Measurements from ENCODE around the gene CCDC27. TPM values are rescaled to one million over a fixed set of nuclear protein-coding genes. Genes with fewer than 3 reads are reported as not detected.

The CCDC27 gene
- total and polyA plus RNA-seq, 2 of the 13 experiments (the other 11 are each of a cell fraction or from before 2014, with no cell fraction given), result not detected

GRCh38 chr1:3717715-3718601 is 34.3 kb upstream of the CCDC27 start (continued):
- peak; percentile 90; the same call in 1 of the 2 replicates for TF ChIP-seq ZBTB44 (CRISPR knock-in tag; IDR thresholded peaks at IDR 0.05)
- no peak for TF ChIP-seq TBL1XR1 (IDR thresholded peaks at IDR 0.05; ENCODE audit: borderline replicate concordance, low read length, partially characterized antibody)
- TF ChIP-seq KMT2B (CRISPR knock-in tag; IDR thresholded peaks at IDR 0.05), result 0 out of 2 replicates have a peak, but pooled peaks have one; percentile 32
- no peak for TF ChIP-seq MED13 (CRISPR knock-in tag; IDR thresholded peaks at IDR 0.05)
- 0 out of 2 replicates have a peak, but pooled peaks have one; percentile 32 for TF ChIP-seq ZNF792 (CRISPR knock-in tag; IDR thresholded peaks at IDR 0.05)
- no peak for TF ChIP-seq TRIM24 (CRISPR knock-in tag; IDR thresholded peaks at IDR 0.05)
- no peak for TF ChIP-seq TOPORS (CRISPR knock-in tag; IDR thresholded peaks at IDR 0.05)
- no peak for TF ChIP-seq PAXIP1 (CRISPR knock-in tag; conservative IDR thresholded peaks at IDR 0.05)
- TF ChIP-seq ZFP82 (CRISPR knock-in tag; IDR thresholded peaks at IDR 0.05; ENCODE audit: borderline replicate concordance), result no peak
- no peak for TF ChIP-seq ZNF672 (CRISPR knock-in tag; IDR thresholded peaks at IDR 0.05)
- no peak for TF ChIP-seq CHCHD3 (CRISPR knock-in tag; IDR thresholded peaks at IDR 0.05)
- TF ChIP-seq SOX5 (CRISPR knock-in tag; IDR thresholded peaks at IDR 0.05; ENCODE audit: borderline replicate concordance), result peak; percentile 18; the same call in 1 of the 2 replicates
- TF ChIP-seq HNRNPLL (IDR thresholded peaks at IDR 0.05; ENCODE audit: low read depth, low read length, poor library complexity, severe bottlenecking), result peak; percentile 23
- TF ChIP-seq POGK (CRISPR knock-in tag; conservative IDR thresholded peaks at IDR 0.05), result peak; percentile 62; the same call in 1 of the 2 replicates
- no peak for TF ChIP-seq BCLAF1 (IDR thresholded peaks at IDR 0.05)
- 0 out of 2 replicates have a peak, but pooled peaks have one; percentile 30 for TF ChIP-seq ZNF879 (CRISPR knock-in tag; IDR thresholded peaks at IDR 0.05)
- TF ChIP-seq ZNF850 (CRISPR knock-in tag; conservative IDR thresholded peaks at IDR 0.05), result no peak
- peak; percentile 57; the same call in 1 of the 2 replicates for TF ChIP-seq NCOA1 (CRISPR knock-in tag; IDR thresholded peaks at IDR 0.05)
